HG02884 (cell line): ENCODE measurements around the gene GHR.

Experiments
- ATAC-seq: cut with Tn5 transposase; IDR thresholded peaks from one replicate; pipeline ENCODE4 v1.9.1; 2021; ENCODE audit warnings: mild to moderate bottlenecking, moderate library complexity; ENCODE audit not compliant: unreplicated experiment

Gene GHR

DNA sequence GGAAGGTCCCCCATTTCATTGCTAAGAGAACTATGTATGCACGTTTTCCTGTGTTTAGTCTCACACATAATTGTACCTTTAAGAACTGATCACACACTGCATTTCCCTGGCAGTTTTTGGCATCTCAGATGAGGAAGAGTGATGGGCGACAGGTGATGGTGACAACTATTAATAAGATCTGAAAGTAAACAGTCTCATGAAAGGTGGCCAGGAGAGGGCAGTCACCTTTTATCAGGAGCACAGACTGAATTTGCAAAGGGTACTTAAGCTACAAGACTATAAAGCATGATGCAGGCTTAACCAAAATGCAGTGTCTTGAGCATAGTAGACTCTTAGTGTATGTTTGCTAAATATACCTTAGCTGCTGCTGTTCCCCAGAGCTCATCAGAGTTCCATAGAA lies 91.5 kb downstream of the GHR start:
- no peak for ATAC-seq

DNA sequence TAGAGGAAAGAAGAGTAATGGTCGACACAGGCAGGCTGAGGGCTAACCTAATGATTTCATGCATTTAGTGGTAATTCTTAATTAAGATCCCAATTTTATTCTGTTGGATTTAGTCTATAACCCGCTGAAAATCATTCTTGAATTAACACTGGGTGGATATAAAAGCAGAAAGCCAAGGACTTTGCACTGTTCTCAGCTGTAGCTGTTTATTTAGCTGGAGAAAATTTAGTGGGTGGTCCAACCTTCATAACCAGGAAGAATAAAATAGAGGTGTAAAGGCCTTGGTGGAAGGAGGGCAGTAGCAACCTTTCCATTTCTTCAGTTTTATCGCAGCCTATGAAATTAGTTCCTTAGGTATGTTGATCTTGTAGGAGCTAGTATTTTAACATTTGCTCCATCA lies 92.3 kb downstream of the GHR start:
- no peak for ATAC-seq

DNA sequence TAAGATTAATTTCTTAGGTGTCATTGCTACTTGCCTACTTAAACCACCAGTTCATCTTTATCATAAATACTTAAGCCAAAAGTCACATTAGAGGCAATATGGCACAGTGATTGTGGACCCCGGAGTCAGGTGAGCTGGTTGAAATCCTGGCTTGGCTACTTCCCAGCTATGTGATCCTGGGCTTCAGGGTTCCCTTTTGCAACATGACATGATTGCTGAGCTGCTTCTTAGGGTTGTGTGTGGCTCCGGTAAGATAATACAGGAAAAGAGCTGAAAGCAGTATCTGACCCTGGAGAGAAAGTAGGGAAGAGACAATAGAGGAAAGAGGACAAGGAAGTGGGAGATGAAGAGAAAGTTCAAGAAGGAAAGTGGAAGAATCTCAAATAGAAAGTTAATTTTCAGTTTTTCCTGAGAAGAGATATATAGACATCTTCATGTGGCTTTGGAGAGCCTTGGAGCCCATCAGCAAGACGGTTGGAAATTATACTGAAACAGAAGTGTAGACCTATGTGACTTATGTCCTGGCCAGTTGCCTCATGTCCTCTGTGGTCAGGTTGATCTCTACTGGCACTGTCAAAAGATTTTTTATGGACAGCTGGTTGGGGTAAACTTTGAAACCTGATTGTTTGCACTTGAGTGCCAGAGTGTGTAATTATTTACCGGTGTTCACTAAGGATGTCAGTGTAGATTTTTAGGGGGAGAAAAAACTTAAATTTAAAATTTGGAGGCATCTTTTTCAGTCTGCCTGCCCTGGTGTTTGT lies 93.2 kb downstream of the GHR start:
- ATAC-seq, result no peak

DNA sequence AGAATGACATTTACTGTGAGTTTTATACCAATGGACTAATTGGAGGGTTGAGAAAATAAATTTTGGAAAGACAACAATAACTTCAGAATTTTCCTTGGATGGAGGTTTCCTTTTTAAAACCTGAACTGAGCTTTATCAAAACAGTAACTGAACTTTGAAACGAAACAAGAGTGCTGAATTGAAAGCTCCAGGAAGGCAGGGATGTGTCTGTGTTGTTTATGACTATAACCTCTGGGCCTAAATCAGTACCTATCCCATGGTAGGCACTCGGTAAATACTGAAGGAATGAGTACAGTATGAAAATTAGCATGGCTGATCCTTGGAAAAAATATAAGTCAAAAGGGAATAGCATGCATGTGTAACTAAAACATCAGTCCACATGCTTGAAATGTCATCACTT lies 93.9 kb downstream of the GHR start:
- no peak for ATAC-seq

DNA sequence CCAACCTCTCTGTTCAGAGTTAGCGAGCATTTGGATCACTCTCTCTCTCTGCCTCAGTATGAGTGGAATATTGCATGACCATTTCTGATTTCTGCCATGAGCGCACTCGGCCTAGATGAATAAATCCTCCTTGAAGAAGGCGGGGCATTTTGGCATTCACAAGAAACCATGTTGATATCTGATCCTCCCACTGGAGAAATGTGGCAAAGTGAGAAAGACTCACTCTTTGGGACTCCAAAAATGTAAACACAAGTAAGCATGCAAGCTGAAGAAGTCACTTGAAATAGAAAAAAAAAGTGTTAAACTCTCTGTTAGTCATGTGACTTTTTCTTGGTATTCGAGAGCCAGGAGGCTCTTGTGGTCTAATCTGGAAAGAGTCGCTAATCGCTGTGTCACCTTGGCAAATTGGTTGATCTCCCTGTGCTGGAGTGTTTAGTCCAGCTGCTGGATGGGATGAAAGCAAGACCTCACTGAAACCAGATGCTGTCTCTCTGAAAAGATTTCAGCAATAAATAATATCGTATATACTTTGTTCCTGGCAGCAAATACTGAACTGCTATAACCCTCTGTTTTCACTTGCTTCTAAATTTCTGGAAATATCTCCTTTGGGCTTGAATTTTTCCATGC lies 95.5 kb downstream of the GHR start:
- no peak for ATAC-seq

DNA sequence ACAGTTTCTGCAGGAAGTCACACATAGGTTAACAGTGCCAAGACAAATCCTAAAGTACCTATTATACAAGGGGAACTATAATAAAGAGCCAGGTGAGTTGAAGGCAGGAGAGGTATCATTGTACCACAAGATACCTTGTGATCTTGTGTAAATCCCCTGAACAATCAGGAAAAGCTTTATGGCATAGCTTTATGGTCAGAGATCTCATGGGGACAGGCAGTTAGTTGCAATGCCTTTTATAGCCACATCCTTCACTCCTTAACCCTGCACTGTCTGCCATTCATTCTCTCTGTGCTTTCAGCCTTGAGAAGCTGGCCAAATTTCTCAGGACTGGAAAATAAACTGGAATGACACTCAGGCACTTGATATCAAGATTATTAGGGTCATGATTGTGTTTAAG lies 97.0 kb downstream of the GHR start:
- no peak for ATAC-seq

DNA sequence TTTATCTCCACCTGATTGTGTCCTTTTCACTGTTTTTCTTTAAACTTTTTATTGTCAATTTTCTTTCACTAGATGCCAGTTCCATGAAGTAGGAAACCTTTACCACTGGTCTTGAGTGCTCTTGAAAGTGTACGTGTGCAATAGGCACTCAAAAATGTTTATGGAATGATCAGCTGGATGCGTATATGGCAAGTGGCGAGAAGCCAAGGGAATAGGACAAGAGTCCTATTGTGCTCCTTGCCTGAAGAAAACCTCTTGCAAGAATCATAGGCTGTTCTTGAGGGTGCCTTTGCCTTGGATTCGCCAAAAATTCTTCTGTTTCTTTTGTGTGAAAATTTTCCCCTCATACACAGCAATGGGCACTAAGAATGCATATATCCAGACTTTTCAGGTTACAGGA lies 97.7 kb downstream of the GHR start:
- no peak for ATAC-seq

DNA sequence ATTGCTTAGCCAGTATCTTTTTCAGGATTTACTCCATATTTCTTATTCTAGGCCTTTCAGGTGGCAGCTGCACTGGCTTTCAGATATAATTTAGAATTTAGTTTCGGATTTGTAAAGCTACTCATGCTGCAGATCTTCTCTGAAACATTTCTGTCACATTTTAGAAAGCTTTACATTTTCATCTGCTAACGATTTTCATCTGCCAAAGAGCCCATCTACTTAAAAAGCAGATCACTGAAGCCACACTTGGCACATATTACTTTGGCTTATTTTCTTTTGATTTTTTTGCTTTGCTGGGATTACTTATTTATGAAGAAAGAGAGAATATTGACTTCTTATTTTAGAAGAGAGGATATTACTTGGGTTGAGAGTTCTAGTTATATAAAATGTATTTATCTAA lies 98.2 kb downstream of the GHR start:
- ATAC-seq, result no peak

- no peak for ATAC-seq
Measured at GRCh38 chr5:42522783-42523182, 99.5 kb downstream of the GHR start.

DNA sequence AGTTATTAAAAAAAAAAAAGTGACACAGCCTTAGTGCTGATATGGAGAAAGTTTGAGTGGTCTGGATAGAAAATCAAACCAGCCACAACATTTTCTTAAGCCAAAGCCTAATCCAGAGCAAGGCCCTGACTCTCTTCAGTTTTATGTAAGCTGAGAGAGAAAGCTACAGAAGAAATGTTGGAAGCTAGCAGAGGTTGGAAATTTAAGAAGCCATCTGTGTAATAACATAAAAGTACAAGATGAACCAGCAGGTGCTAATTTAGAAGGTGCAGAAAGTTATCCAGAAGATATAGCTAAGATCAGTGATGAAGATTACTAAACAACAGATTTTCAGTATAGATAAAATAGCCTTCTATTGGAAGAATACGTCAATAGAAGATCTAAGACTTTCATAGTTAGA lies 102.9 kb downstream of the GHR start:
- ATAC-seq, result no peak

DNA sequence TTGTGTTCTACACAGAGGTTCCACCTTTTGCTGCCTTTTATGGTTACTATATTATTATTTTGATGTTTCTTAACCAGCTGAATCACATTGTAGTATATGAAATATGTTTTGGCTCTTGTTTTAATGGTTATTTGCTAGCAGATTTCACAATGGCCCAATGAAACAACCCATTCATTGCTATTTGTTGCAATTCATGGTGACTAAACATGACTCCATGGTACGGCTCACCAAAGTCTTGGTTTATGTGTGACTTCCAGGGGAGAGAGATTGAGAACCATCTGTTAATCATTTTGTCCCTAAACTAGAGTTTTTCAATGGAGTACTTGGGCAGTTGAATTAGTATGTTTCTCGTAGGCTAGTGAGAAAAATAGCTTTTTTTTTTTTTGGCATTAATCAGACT lies 108.4 kb downstream of the GHR start:
- ATAC-seq, result no peak

DNA sequence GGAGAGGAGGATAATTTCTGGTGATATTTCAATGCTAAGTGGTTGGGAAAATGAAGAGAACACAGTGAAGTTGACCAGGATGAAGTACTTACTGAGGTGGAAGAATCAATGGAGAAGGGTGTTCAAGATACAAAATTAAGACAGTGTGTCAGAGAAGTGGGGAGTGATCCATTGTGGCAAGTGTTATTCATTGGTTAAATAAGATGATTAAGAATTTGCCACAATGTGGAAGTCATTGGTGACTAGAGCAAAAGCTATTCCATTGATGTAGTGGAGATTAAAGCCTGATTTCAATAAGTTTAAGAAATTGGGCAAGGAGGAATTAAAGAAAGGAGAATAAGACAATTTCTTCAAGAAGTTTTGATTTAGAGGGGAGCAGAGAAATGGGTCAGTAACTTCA lies 118.9 kb downstream of the GHR start:
- no peak for ATAC-seq

DNA sequence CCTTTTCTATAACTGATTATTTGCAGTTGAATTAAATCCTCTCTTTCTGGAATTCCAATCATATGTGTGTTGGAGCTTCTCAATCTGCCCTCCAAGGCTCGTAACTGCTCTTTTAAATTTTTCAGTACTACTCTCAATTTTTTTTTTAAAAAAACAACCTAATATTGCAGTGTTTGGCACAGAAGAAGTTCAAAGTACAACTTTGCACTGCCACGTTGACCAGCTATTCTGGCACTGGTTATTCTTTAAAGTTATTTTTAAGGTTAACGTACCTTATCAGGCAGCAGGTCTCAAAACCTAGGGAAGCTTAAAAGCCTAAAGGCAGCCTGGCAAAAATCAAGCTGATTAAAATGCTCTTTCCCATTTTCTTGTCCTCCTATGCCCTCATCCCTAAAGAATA lies 120.5 kb downstream of the GHR start:
- ATAC-seq, result no peak

DNA sequence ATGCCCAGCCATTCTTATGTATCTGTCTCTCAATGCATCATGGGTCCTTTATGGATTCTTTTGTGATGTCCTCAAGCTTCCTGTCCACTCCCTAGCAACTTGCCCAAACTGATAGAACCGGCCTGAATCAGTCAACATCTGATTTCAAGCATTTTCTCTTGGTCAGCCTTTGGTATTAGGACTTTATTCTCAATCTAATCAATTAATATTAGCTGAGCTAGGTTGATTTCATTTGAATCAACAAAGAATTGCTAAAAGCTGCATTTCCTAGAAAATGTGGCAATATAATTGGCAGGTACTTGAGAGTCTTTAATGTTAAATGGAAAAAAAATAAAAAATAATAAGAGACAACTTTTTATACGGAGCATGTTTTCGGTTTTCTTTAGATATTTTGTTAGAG lies 121.8 kb downstream of the GHR start:
- no peak for ATAC-seq

GRCh38 chr5:42547141-42547540 lies 123.9 kb downstream of the GHR start:
- no peak for ATAC-seq

DNA sequence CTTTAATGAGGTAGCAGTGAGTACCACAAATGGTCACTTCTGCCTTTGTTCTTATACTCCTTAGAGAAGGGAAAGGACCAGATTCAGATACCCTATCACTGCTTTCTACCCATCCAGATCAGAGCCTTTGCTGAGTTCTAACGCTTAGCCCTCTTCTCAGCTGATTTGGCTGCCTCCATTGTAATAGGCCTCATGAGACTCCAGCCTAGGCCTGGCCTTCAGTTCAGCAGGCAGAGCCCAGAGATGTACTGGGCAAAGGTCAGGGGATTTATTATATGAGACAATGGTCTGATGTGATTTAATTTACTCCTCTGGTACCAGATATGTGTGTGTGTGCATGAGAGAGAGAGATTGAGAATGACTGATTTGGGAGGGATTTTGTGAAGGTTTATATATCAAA lies 124.7 kb downstream of the GHR start:
- no peak for ATAC-seq

- ATAC-seq, result no peak
Measured at GRCh38 chr5:42552597-42552996, 129.4 kb downstream of the GHR start.

DNA sequence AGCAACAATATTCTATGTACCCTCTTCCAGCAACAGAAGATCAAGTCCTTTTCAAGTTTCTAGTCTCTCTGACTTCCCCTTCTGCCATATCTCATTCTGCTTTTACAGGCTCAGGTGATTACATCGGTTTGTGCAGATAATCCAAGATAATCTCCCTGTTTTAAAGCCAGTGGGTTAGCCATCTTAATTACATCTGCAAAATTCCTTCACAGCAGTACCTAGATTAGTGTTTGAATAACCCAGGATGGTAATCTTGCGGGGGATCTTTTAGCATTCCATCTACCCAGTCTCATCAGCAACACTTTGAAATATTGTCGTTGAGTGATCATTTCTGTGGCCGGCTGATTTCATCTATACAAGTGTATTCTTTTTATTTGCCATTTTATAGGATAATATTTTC lies 130.2 kb downstream of the GHR start:
- no peak for ATAC-seq

GRCh38 chr5:42555010-42555409 lies 131.8 kb downstream of the GHR start:
- no peak for ATAC-seq

DNA sequence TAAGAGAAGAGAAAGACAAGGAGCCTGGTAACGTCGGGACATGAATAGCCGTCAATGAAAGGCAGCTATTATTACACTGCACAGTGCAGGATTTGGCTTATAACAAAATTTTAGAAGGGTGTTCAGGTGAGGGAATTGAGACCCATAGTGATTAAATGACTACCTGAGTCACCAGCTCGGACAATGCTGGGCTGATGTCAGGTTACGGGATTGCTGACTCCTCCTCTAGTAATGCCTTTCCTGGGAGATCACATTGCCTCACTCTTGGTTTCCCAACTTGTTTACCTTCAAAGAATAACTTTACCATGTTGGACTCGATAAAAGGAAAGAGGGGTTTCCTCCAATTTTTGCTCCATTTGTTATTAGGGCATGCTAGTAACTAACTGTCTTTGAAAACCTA lies 132.6 kb downstream of the GHR start:
- no peak for ATAC-seq

DNA sequence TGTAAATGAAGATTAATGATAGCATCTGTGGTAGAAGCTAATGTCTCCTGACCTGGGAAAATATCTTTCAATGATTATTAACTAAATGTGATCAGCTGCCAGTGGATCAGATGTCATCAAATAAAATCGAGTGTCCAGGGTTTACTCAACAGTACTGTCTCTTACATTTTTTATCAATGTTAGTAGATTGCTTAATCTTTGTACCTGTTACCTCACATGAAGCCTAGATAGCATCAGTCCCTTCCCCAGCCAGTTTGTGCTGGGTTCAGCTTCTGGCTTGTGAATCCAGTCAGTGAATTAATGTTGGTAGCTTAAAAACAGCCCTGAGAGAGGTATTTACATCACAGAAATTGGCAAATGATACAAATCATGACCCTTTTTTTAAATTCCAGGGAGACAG lies 134.4 kb downstream of the GHR start:
- no peak for ATAC-seq

- ATAC-seq, result no peak
Measured at GRCh38 chr5:42561656-42562055, 138.4 kb downstream of the GHR start.
